MM.1S (cell line): ENCODE measurements around the gene PVRIG.
"Not testable (repeated sequence)": the region's sequence is repeated elsewhere in the genome, so short reads cannot be mapped to it uniquely, and the experiment has no call there.

Experiments
- EZH2 ChIP-seq: fragments of 300-600 bp; sonication (generic); optimal IDR thresholded peaks from 2 replicates; pipeline ENCODE3; 2017; ENCODE audit warnings: low read depth, mild to moderate bottlenecking, antibody characterized with exemption, low read length, mixed read lengths
- TF ChIP-seq, protein P1 (sequence below): fragments of 300-600 bp; sonication (generic); IDR thresholded peaks from 2 replicates; pipeline ENCODE4 v1.5.1; 2016; ENCODE audit warnings: antibody characterized with exemption, low read length, mixed read lengths

DNA sequence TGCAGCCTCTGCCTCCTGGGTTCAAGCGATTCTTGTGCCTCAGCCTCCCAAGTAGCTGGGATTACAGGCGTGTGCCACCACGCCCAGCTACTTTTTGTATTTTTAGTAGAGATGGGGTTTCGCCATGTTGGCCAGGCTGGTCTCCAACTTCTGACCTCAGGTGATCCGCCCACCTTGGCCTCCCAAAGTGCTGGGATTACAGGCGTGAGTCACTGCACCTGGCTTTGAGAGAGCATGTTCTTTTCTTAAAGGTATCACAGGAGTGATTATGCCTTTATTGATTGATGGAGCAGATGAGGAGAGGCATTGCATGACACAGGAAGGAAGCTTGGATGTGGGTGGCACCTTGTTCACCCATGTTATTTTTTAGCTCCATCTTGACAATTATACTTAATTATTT is 36.7 kb upstream of the PVRIG start:
- not testable (repeated sequence) for TF ChIP-seq EZH2
- TF ChIP-seq, protein P1, sequence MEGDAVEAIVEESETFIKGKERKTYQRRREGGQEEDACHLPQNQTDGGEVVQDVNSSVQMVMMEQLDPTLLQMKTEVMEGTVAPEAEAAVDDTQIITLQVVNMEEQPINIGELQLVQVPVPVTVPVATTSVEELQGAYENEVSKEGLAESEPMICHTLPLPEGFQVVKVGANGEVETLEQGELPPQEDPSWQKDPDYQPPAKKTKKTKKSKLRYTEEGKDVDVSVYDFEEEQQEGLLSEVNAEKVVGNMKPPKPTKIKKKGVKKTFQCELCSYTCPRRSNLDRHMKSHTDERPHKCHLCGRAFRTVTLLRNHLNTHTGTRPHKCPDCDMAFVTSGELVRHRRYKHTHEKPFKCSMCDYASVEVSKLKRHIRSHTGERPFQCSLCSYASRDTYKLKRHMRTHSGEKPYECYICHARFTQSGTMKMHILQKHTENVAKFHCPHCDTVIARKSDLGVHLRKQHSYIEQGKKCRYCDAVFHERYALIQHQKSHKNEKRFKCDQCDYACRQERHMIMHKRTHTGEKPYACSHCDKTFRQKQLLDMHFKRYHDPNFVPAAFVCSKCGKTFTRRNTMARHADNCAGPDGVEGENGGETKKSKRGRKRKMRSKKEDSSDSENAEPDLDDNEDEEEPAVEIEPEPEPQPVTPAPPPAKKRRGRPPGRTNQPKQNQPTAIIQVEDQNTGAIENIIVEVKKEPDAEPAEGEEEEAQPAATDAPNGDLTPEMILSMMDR: not testable (repeated sequence)
